Activated CD4-positive, alpha-beta T cell treated with anti-CD3 and anti-CD28 coated beads, Interleukin-2, amount 10 ng/mL, durations not matched to agents 24 days and 14 days (primary cell): Measurements from ENCODE around the gene TRABD2B. TPM values are rescaled to one million over a fixed set of nuclear protein-coding genes. Genes with fewer than 3 reads are reported as not detected.

Source experiments
- DNase-seq: peaks from one replicate; pipeline ENCODE4 v3.0.0; 2022
- H3K27ac Mint-ChIP-seq: one replicate; pipeline ENCODE4 v1.8.0; 2022; ENCODE audit warnings: mild to moderate bottlenecking, mixed read lengths
- H3K27me3 Mint-ChIP-seq: one replicate; pipeline ENCODE4 v1.8.0; 2022; ENCODE audit warnings: mixed read lengths
- H3K36me3 Mint-ChIP-seq: one replicate; pipeline ENCODE4 v1.8.0; 2022; ENCODE audit warnings: low read depth, mild to moderate bottlenecking, mixed read lengths
- H3K4me1 Mint-ChIP-seq: one replicate; pipeline ENCODE4 v1.8.0; 2021; ENCODE audit warnings: mixed read lengths
- H3K4me3 Mint-ChIP-seq: one replicate; pipeline ENCODE4 v1.8.0; 2022; ENCODE audit warnings: mild to moderate bottlenecking, moderate library complexity, mixed read lengths
- H3K9me3 Mint-ChIP-seq: one replicate; pipeline ENCODE4 v1.8.0; 2021; ENCODE audit warnings: mixed read lengths
- intact Hi-C: fragments of 100-400 bp; cut with micrococcal nuclease; formaldehyde crosslinking; loops from one replicate; pipeline ENCODE4 v1.15.1; 2023
- total RNA-seq: library from RNA; stranded (reverse); gene quantifications from 2 replicates; pipeline ENCODE4 v1.2.3, GENCODE V29; 2022

The TRABD2B gene
- total RNA-seq, 1 donor from 2014 or later, result not detected

DNA sequence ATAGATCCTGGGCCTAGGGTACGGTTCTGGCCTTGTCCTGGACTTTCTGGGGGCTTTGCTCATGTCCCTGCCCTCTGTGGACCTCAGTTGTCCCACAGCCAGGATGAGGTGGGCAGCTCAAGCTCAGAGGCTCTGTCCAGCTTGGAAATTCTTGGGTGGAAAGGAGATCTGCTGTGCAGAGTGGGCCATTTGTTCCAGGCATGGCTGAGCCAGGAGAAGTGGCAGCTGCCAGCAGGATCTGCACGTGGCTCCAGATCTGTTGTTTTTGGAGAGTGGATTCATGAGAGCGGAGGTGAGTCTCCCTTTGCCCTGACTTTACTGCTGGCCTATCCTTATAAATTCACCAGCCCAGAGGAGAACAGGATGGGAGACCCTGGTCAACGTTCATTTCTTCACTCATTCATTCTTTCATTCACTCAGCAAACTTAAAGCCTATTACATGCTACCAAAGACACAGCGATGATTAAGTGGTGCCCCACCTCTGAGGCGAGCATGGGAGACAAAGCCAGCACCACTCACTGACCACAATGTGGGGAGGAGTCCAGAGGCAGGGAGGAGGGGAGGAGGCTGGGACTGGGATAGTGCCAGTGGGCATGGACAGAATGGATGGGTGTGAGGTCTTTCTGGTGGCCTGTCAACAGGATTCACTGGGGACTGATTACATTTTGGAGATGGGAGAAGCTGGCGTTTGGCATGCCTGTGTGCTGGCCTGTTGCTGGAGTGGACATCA is 205.1 kb downstream of the TRABD2B start:
- no peak for DNase-seq
- H3K27ac Mint-ChIP-seq, result no peak overlapping the region
- H3K4me3 Mint-ChIP-seq, result no peak overlapping the region
- no peaks in the 10 kb centered on the region for H3K27me3 Mint-ChIP-seq
- H3K36me3 Mint-ChIP-seq, result no peaks in the 10 kb centered on the region
- H3K4me1 Mint-ChIP-seq, result no peaks in the 10 kb centered on the region
- intact Hi-C loops, result no loop called here
- H3K9me3 Mint-ChIP-seq, result no peaks in the 10 kb centered on the region

GRCh38 chr1:47788761-47789160 is 208.4 kb downstream of the TRABD2B start:
- no peak overlapping the region for H3K4me3 Mint-ChIP-seq
- H3K4me1 Mint-ChIP-seq, result no peaks in the 10 kb centered on the region
- intact Hi-C loops, result no loop called here
- no peaks in the 10 kb centered on the region for H3K9me3 Mint-ChIP-seq
- no peaks in the 10 kb centered on the region for H3K36me3 Mint-ChIP-seq
- no peak for DNase-seq
- H3K27ac Mint-ChIP-seq, result no peak overlapping the region
- no peaks in the 10 kb centered on the region for H3K27me3 Mint-ChIP-seq

GRCh38 chr1:47787560-47787959 is 209.6 kb downstream of the TRABD2B start:
- no peaks in the 10 kb centered on the region for H3K4me1 Mint-ChIP-seq
- intact Hi-C loops, result no loop called here
- H3K27me3 Mint-ChIP-seq, result no peaks in the 10 kb centered on the region
- no peak overlapping the region for H3K27ac Mint-ChIP-seq
- no peaks in the 10 kb centered on the region for H3K36me3 Mint-ChIP-seq
- H3K4me3 Mint-ChIP-seq, result no peak overlapping the region
- no peaks in the 10 kb centered on the region for H3K9me3 Mint-ChIP-seq
- DNase-seq, result no peak

DNA sequence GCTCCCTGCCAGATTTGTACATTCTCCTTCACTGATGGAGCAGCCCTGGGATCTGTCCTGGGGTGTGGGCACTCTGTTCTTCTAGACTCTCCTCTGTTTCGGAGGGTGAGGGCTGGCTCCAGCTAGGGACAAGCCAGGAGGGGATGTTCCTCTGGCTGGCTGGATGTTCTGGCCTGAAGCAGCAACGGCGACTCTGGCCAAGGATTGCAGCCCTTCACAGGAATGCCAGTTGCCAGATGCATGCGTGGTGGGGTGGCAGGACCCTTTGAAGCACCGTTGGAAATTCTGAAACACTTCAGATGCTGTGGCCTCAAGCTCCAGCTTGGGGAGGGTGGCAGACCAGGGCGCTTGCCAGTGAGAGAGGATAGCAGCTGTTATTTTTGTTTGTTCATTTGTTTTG is 210.9 kb downstream of the TRABD2B start:
- intact Hi-C loops, result no loop called here
- Mint-ChIP-seq H3K36me3 (no peaks in the 10 kb centered on the region), H3K4me3 (no peak overlapping the region), H3K9me3 (no peaks in the 10 kb centered on the region), H3K27me3 (no peaks in the 10 kb centered on the region), H3K4me1 (no peaks in the 10 kb centered on the region), H3K27ac (no peak overlapping the region)
- no peak for DNase-seq

DNA sequence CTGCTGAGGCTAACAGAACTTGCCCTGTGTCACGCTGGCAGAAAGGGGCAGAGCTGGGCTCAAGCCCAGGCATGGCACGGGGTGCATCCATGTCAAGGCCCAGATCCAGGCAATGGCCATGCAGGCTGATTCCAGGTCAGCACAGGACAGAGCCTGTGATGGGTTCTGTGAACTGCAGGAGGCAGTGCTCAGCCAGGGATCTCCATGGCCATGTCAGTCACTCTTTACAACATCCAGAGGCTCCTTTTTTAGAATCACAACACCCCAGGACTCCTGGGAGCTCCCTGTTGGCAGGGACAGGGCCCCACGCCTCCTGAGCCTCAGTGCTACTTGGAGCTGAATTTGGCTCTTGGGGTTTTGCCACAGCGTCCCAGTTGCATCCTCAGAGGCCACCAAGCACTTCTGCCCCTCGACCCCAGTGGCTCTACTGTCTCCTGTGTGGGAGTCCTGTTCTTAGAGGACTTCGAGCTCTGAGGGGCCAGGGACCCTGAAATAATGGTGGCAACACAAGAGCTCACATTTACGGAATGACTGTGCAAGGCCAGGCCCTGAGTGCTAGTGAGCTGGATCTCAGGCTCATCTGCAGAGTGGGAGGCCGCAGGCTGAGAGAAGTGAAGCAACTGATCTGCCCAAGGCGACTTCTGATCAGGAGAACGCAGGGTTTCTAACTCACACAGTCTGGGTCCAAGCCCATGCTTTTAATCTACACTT is 211.5 kb downstream of the TRABD2B start:
- Mint-ChIP-seq H3K27ac (no peak overlapping the region), H3K36me3 (no peaks in the 10 kb centered on the region), H3K9me3 (no peaks in the 10 kb centered on the region), H3K27me3 (no peaks in the 10 kb centered on the region), H3K4me1 (no peaks in the 10 kb centered on the region), H3K4me3 (no peak overlapping the region)
- intact Hi-C loops, result no loop called here
- no peak for DNase-seq

GRCh38 chr1:47785118-47785517 is 212.1 kb downstream of the TRABD2B start:
- Mint-ChIP-seq H3K27me3 (no peaks in the 10 kb centered on the region), H3K4me3 (no peak overlapping the region), H3K27ac (no peak overlapping the region), H3K4me1 (no peaks in the 10 kb centered on the region), H3K36me3 (no peaks in the 10 kb centered on the region), H3K9me3 (no peaks in the 10 kb centered on the region)
- DNase-seq, result no peak
- intact Hi-C loops, result no loop called here

GRCh38 chr1:47784497-47784822 is 212.7 kb downstream of the TRABD2B start:
- no peaks in the 10 kb centered on the region for H3K27me3 Mint-ChIP-seq
- no peak overlapping the region for H3K27ac Mint-ChIP-seq
- DNase-seq, result no peak
- intact Hi-C loops, result no loop called here
- H3K4me1 Mint-ChIP-seq, result no peaks in the 10 kb centered on the region
- H3K36me3 Mint-ChIP-seq, result no peaks in the 10 kb centered on the region
- H3K9me3 Mint-ChIP-seq, result no peaks in the 10 kb centered on the region
- no peak overlapping the region for H3K4me3 Mint-ChIP-seq

DNA sequence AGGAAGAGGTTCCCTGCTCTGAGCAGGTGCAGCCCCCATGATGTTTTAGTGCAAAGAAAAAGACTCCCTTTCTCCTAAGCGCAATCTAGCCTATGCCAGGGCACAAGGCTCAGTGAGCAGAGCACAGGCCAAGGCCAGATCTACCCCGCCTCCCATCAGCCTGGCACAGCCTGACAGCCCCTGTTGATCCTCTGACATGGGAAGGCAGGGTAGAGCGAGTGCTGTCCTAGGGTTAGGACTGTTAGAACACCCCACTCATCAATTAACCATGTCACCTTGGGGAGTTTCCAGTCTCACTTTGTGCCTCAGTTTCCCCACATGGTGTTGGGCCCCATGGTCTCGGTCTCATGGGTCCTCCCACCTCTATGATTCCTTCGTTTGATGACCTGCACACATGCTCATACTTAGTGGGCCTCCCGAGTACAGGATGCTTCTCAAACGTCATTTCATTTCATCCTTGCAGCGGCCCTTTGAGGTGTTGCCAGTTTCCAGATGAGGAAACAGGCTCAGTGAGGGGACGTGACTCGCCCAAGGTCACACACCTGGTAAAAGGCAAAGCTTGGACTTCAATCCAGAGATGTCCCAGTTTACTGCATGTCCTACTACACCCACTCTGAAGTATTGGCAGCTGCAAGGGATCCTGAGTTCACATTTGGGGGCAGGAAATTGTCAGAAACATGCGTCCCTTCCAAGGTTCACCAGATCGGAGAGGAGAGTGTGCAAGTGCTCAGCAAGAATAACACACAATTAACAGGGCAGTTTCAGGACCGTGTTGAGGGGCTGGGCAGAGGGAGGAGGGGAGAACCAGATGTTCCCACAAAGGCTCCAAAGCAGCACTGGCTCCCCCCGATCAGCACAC is 213.3 kb downstream of the TRABD2B start:
- H3K27me3 Mint-ChIP-seq, result no peaks in the 10 kb centered on the region
- intact Hi-C loops, result no loop called here
- no peaks in the 10 kb centered on the region for H3K4me1 Mint-ChIP-seq
- H3K36me3 Mint-ChIP-seq, result no peaks in the 10 kb centered on the region
- H3K27ac Mint-ChIP-seq, result no peak overlapping the region
- no peak overlapping the region for H3K4me3 Mint-ChIP-seq
- H3K9me3 Mint-ChIP-seq, result no peaks in the 10 kb centered on the region
- no peak for DNase-seq

DNA sequence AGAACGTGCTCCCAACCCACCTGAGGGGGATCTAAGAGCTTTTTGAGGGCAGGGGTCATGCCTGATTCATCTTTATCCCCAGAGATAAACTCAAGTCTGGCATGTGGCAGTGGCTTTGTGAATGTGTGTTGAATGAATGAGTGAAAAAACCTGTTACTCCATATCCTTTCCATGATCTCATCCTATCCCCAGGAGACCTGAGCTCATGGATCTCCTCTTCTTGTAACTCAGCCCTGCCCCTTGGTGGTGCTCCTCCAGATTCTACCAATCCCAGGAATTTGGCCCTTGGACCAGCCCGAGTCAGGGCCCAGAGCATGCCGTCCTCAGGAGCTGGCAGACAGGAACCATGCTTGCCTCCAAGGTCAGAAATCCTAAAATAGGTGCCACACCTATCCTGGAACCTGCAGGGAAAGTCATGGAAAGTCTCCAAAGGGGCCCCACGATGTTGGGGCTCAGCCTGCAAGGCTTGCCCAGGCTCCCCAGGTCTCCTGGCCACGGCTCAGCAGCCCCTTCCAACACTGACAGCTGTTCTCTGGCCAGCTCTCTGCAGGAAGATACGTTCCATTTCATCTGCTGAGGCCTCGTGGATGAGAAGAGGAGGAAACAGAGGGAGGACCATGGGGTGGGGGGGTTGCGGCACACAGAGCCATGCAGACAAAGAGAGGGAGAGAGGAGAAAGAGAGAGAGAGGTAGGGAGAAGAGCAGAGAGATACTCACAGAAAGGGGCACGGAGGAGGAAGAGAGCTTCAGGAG is 214.6 kb downstream of the TRABD2B start:
- Mint-ChIP-seq H3K27ac (no peak overlapping the region), H3K4me3 (no peak overlapping the region), H3K36me3 (no peaks in the 10 kb centered on the region), H3K27me3 (no peaks in the 10 kb centered on the region), H3K9me3 (no peaks in the 10 kb centered on the region), H3K4me1 (no peaks in the 10 kb centered on the region)
- no peak for DNase-seq
- intact Hi-C loops, result no loop called here

GRCh38 chr1:47781171-47781959 is 215.8 kb downstream of the TRABD2B start:
- Mint-ChIP-seq H3K4me3 (no peak overlapping the region), H3K36me3 (no peaks in the 10 kb centered on the region), H3K9me3 (no peaks in the 10 kb centered on the region), H3K4me1 (no peaks in the 10 kb centered on the region), H3K27ac (no peak overlapping the region), H3K27me3 (no peaks in the 10 kb centered on the region)
- intact Hi-C loops, result no loop called here
- DNase-seq, result no peak

- intact Hi-C loops, result no loop called here
- Mint-ChIP-seq H3K4me1 (no peaks in the 10 kb centered on the region), H3K4me3 (no peak overlapping the region), H3K27me3 (no peaks in the 10 kb centered on the region), H3K36me3 (no peaks in the 10 kb centered on the region), H3K9me3 (no peaks in the 10 kb centered on the region), H3K27ac (no peak overlapping the region)
- no peak for DNase-seq
Observed at GRCh38 chr1:47780469-47780995, 216.7 kb downstream of the TRABD2B start.

DNA sequence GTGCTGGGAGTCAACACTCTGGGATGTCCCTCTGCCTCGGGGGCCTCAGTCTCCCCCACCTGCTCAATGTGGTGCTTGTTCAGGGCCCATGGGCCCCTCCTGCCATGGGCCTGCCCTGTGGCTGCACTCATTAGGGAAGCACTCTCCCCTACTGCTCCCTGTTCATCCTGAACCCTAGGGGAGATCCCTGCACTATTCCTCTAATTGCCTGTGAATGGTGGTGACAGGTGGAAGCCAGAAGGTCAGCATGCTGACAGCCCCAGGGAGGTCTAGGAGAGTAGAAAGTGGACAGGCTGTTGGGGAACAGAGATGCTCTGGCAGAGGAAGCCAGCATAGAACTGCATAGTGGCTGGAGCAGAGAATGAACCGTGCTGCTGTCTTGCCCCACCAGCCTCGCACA is 217.6 kb downstream of the TRABD2B start:
- no peak for DNase-seq
- no peaks in the 10 kb centered on the region for H3K36me3 Mint-ChIP-seq
- intact Hi-C loops, result no loop called here
- no peak overlapping the region for H3K4me3 Mint-ChIP-seq
- H3K27me3 Mint-ChIP-seq, result no peaks in the 10 kb centered on the region
- H3K27ac Mint-ChIP-seq, result no peak overlapping the region
- H3K4me1 Mint-ChIP-seq, result no peaks in the 10 kb centered on the region
- H3K9me3 Mint-ChIP-seq, result no peaks in the 10 kb centered on the region

DNA sequence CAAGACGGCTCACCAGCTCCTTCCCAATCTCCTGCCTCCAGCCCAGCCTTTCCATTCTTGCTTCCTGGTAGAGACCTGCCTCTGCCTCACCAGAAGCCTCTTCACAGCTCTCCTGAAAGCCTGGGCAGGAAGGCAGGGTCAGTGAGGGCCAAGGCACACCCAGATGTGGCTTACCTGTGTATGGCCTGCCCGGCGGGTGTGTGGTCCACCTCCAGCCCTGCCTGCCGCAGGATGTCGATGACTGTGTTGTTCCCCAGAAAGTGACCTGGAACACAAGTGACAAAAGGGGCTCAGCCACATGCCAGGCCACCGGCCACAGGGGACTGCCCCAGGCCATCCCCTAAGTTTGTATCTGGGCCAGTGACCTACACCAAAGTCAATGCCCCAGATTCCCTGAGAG is 218.9 kb downstream of the TRABD2B start:
- H3K4me1 Mint-ChIP-seq, result no peaks in the 10 kb centered on the region
- intact Hi-C loops, result no loop called here
- DNase-seq, result no peak
- no peaks in the 10 kb centered on the region for H3K9me3 Mint-ChIP-seq
- no peaks in the 10 kb centered on the region for H3K27me3 Mint-ChIP-seq
- H3K27ac Mint-ChIP-seq, result no peak overlapping the region
- H3K36me3 Mint-ChIP-seq, result no peaks in the 10 kb centered on the region
- no peak overlapping the region for H3K4me3 Mint-ChIP-seq
